ENCODE data around the gene ARMC10. TPM values are rescaled to one million over a fixed set of nuclear protein-coding genes. Genes with fewer than 3 reads are reported as not detected.
"Not testable (repeated sequence)": the region's sequence is repeated elsewhere in the genome, so short reads cannot be mapped to it uniquely, and the experiment has no call there.

Gene ARMC10
- total and polyA plus RNA-seq, 9 of the 15 experiments (the other 6 are each of a cell fraction or from before 2014, with no cell fraction given) = 17.0 to 113 (median 72.6) TPM

GRCh38 chr7:103037823-103038739 is 36.9 kb upstream of the ARMC10 start (continued):
- peak; percentile 98 to 99 for TF ChIP-seq FOXK2 (conservative IDR thresholded peaks at IDR 0.05 in 1 of 2, IDR thresholded peaks at IDR 0.05 in 1 of 2; ENCODE audit: low read depth in 2 of 2)
- TF ChIP-seq NR2C1 (IDR thresholded peaks at IDR 0.05) = 0 out of 2 replicates have a peak, but pooled peaks have one; percentile 38
- TF ChIP-seq NR2C1 (tag; IDR thresholded peaks at IDR 0.05) = 0 out of 2 replicates have a peak, but pooled peaks have one; percentile 51
- peak; percentile 95 for TF ChIP-seq ZFX (CRISPR knock-in tag; IDR thresholded peaks at IDR 0.05)
- TF ChIP-seq ATF3 (IDR thresholded peaks at IDR 0.05) = peak; percentile 56
- TF ChIP-seq ATF3 (CRISPR knock-in tag; conservative IDR thresholded peaks at IDR 0.05); TOE1 (CRISPR knock-in tag; IDR thresholded peaks at IDR 0.05; ENCODE audit: borderline replicate concordance, low read depth): not testable (repeated sequence)
- TF ChIP-seq ZBTB2 (IDR thresholded peaks at IDR 0.05) = peak; percentile 47; the same call in 1 of the 2 replicates
- 0 out of 2 replicates have a peak, but pooled peaks have one; percentile 65 for TF ChIP-seq BACH1 (tag; IDR thresholded peaks at IDR 0.05)
- TF ChIP-seq CREB3L1 (IDR thresholded peaks at IDR 0.05; ENCODE audit: borderline replicate concordance, low read depth) = peak; percentile 59; the same call in 1 of the 2 replicates
- TF ChIP-seq RBFOX2 (IDR thresholded peaks at IDR 0.05; ENCODE audit: low read depth, low read length) = peak; percentile 73
- TF ChIP-seq ELF1 (tag; IDR thresholded peaks at IDR 0.05) = peak; percentile 69
- peak; percentile 21; the same call in 1 of the 2 replicates for TF ChIP-seq ZNF24 (IDR thresholded peaks at IDR 0.05)
- TF ChIP-seq TOE1 (IDR thresholded peaks at IDR 0.05; ENCODE audit: borderline replicate concordance) = peak; percentile 74; the same call in 1 of the 2 replicates
- TF ChIP-seq SMAD3 (CRISPR knock-in tag; conservative IDR thresholded peaks at IDR 0.05) = 0 out of 2 replicates have a peak, but pooled peaks have one; percentile 64
- peak; percentile 38; the same call in 1 of the 2 replicates for TF ChIP-seq GTF2A2 (tag; IDR thresholded peaks at IDR 0.05)
- peak; percentile 70 for TF ChIP-seq TCF3 (CRISPR knock-in tag; IDR thresholded peaks at IDR 0.05)
- peak; percentile 80 for TF ChIP-seq L3MBTL2 (IDR thresholded peaks at IDR 0.05)
- TF ChIP-seq VEZF1 (CRISPR knock-in tag; IDR thresholded peaks at IDR 0.05) = peak; percentile 67; the same call in 1 of the 2 replicates
- peak; percentile 84 for TF ChIP-seq PKNOX1 (IDR thresholded peaks at IDR 0.05)
- TF ChIP-seq MCM7 (IDR thresholded peaks at IDR 0.05) = peak in 1 of 2 experiments; percentile 76; a peak in 1 of 4 replicates

Measured in K562 (cell line).